COLO829 (cell line): ENCODE measurements around the gene MPHOSPH8.
"Not testable (repeated sequence)": the region's sequence is repeated elsewhere in the genome, so short reads cannot be mapped to it uniquely, and the experiment has no call there.

Source experiments
- DNase-seq: peaks from one replicate; pipeline ENCODE4 v3.0.0; 2012; ENCODE audit warnings: low spot score

The MPHOSPH8 gene

GRCh38 chr13:19681517-19681916, 48.1 kb downstream of the MPHOSPH8 start:
- no peak for DNase-seq

DNA sequence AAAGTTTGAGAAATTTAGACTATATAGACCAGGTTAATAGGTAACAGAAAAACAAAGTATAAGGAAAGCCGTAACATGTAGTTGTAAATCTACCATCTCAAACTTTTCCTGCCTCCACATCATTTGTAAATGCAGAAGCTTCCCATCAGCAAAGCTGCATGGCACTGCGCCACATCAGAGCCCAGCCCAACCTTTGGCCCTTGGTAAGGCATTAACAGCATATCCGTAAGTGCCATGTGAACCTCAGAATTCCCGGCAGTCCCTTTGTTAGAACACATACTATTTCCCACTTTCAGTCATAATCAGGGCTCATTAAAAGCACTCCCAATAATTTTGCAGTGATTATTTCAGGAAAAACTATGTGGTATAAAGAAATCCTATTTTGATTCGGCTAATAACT, 51.6 kb downstream of the MPHOSPH8 start:
- no peak for DNase-seq

DNA sequence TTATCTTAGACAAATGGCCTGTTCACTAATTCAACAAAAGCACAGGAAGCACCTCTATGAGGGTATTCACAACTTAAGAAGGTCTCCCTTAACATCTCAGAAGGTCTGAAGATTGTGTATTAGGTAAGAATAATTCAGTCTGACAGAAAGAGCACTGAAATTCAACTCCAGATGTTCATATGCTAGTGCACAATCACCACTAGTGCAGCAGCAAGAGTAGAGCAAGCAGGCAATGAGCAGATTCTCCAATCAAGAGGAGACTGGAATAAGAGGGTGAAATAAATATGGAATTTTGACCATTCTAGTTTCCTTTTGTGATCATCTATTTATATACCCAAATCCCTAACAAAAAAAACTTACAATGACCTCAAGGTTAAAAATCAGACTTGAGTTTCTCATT, 52.0 kb downstream of the MPHOSPH8 start:
- DNase-seq: no peak

DNA sequence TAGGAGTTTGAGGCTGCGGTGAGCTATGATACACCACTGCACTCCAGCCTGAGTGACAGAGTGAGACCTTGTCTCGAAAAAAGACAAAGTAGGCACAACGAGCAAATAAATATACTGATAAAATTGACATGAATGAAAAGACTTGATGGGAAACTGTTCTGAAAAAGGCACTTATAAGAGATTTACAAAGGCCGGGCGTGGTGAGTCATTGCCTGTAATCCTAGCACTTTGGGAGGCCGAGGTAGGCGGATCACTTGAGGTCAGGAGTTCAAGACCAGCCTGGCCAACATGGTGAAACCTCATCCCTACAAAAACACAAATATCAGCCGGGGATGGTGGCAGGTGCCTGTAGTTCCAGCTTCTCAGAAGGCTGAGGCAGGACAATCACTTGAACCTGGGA, 58.0 kb downstream of the MPHOSPH8 start:
- DNase-seq: not testable (repeated sequence)

- DNase-seq: no peak
These were observed 62.0 kb downstream of the MPHOSPH8 start for GRCh38 chr13:19695428-19695827.

DNA sequence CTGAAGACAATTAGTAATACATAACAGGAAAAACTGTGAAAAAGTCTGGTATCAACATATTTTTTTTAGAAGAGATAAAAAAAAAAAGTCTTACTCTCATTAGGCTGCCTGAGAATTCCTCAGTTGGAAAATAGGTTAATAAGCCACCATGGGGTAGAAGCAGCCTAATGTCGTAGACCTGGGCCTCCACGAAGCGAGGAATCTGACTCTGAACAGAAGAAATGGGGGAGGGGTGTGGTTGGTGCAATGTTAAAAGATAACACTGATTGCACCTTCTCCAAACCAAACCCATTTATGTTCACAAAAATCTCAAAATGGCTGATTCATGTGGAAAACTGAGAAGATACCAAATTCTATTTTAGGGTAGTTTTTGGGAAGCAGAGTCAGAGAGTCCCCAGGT, 62.4 kb downstream of the MPHOSPH8 start:
- no peak for DNase-seq

DNA sequence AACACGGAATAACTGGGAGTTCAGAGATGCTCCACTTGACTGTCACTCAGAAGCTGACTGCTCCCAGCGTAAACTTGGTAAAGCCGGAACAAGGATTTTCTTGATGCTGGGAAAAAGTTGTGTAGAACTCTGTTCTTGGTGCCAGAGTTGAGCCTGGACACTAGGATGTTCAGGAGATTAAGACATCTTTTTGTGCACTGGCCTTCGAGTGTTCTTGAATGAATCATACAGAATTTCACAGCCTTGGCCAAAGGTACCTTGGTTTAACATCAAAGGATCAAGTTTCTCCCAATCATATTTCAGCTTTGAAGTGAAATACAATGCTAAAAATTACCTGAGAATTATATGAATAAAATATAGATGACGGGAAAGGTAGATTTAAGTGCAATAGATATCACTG, 67.5 kb downstream of the MPHOSPH8 start:
- not testable (repeated sequence) for DNase-seq

- DNase-seq: not testable (repeated sequence)
These were observed 68.2 kb downstream of the MPHOSPH8 start for GRCh38 chr13:19701619-19702018.

DNA sequence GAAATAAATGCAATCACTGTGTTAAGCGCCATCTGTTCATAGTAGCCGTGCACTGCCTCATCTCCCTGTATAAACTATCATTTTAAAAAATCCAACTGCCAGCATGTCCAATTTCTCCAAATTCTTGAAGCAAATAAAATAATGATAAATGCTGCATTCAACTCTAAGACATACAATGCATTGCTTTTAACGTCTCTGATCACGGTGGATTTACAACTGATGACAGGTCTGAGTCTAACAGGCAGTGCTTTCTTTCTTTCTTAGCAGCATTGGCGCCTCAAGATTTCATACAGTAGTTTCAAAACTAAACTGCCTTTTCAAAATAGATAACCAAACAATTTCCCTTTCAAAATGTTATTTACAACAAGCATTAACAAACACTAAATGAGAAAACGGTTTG, 70.8 kb downstream of the MPHOSPH8 start:
- DNase-seq: not testable (repeated sequence)

GRCh38 chr13:19709039-19709438, 75.6 kb downstream of the MPHOSPH8 start:
- not testable (repeated sequence) for DNase-seq

- DNase-seq: not testable (repeated sequence)
These were observed 76.3 kb downstream of the MPHOSPH8 start for GRCh38 chr13:19709782-19710181.

DNA sequence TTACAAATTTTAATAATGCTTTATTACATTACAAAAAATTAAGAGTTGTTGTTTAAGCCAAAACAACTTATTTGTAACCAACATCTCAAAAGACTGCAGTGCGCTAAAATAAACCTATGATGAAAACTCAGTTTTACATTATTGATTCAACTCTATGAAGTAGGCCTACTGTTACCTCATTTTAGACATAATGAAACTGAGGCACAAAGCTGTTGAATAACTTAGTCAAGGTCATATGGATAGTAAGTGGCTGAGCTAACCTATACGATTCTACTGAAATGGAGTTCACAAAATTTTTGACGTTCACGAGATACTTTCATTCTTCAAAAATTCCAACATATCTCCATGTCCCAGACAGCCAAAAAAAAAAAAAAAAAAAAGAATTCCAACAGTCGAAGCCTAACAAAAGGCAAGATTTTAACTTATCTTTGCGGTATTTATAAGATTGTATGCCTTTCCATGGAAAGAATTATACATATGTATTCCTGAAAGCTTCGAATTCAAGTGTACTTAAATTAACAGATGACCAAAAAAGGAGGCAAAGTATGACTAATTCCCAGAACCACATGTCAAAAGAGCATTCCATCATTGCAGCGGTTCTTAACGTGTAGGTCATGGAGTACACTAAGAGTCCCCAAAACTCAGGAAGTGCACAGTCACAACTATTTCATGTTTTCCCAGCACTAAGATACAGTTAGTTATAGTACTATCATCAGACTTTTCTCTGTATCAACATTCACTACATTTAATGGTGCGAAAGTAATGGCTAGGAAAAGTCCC, 79.9 kb downstream of the MPHOSPH8 start:
- DNase-seq: no peak

GRCh38 chr13:19720039-19720438, 86.6 kb downstream of the MPHOSPH8 start:
- no peak for DNase-seq
